Measurements from ENCODE around the gene TTF1. TPM values are rescaled to one million over a fixed set of nuclear protein-coding genes. Genes with fewer than 3 reads are reported as not detected.

TTF1 gene
- total and polyA plus RNA-seq, 2 donors from 2014 or later, result 10.3 to 16.3 TPM

DNA sequence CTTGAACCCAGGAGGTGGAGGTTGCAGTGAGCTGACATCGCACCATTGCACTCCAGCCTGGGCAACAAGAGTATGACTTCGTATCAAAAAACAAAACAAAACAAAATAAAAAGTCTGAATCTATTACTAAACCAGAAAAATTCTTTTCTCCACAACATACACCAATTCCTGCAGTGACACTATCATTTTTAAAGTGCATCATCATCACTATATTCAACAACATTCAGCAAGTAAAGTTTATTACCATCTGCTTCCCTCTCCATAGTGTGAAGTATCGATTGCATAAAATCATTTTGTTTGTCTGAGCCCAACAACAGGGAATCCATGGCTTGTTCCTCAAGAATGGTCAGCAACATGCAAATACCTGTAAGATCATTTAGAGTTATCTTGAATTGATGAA is 72.3 kb downstream of the TTF1 start:
- Histone ChIP-seq H3K4me1 (ENCODE audit: control insufficient read depth in 2 of 3, insufficient read depth in 2 of 3, low read depth in 1 of 3, low read length in 3 of 3) (no peaks in the 10 kb centered on the region), H3K27me3 (ENCODE audit: control insufficient read depth, insufficient read depth, low read length) (no peaks in the 10 kb centered on the region), H3K27ac (ENCODE audit: low read depth in 2 of 2, low read length in 2 of 2) (no peak overlapping the region), H3K9me3 (ENCODE audit: control insufficient read depth in 2 of 3, insufficient read depth in 1 of 3, low read length in 3 of 3) (no peaks in the 10 kb centered on the region), H3K36me3 (ENCODE audit: control insufficient read depth in 2 of 3, insufficient read depth in 3 of 3, low read length in 3 of 3) (peaks cover 23 to 41% (median 35%) of the 10 kb centered on the region in 3 donors), H3K9ac (ENCODE audit: low read length in 3 of 3) (no peak overlapping the region), H3K4me3 (ENCODE audit: low read length in 3 of 3) (no peak overlapping the region)
- no peak for FAIRE-seq
- DNase-seq, result no peak
- intact Hi-C loops (cut with DNase I), result no loop called here
- TF ChIP-seq, protein P1, sequence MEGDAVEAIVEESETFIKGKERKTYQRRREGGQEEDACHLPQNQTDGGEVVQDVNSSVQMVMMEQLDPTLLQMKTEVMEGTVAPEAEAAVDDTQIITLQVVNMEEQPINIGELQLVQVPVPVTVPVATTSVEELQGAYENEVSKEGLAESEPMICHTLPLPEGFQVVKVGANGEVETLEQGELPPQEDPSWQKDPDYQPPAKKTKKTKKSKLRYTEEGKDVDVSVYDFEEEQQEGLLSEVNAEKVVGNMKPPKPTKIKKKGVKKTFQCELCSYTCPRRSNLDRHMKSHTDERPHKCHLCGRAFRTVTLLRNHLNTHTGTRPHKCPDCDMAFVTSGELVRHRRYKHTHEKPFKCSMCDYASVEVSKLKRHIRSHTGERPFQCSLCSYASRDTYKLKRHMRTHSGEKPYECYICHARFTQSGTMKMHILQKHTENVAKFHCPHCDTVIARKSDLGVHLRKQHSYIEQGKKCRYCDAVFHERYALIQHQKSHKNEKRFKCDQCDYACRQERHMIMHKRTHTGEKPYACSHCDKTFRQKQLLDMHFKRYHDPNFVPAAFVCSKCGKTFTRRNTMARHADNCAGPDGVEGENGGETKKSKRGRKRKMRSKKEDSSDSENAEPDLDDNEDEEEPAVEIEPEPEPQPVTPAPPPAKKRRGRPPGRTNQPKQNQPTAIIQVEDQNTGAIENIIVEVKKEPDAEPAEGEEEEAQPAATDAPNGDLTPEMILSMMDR (IDR thresholded peaks at IDR 0.05; ENCODE audit: borderline replicate concordance, extremely low read depth, insufficient read depth), result no peak

DNA sequence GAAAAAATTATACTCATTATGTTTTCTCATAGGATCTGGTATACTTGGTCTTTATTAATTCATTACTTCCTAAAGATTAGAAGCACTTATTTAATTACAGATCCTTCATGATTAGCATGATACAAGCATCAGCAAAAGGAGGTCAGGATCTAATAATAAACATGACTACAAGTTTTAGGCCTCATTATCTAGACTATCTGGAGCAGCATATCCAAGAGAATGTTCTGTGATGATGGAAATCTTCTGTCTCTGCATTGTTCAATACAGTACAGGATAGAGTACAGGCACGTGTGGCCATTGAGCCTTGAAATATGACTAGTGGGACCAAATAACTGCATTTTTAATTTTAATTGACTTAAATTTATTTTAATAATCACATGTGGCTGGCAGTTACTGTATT is 73.1 kb downstream of the TTF1 start:
- Histone ChIP-seq H3K9ac (ENCODE audit: low read length in 3 of 3) (no peak overlapping the region), H3K36me3 (ENCODE audit: control insufficient read depth in 2 of 3, insufficient read depth in 3 of 3, low read length in 3 of 3) (peaks cover 27 to 49% (median 37%) of the 10 kb centered on the region in 3 donors), H3K27me3 (ENCODE audit: control insufficient read depth, insufficient read depth, low read length) (no peaks in the 10 kb centered on the region), H3K9me3 (ENCODE audit: control insufficient read depth in 2 of 3, insufficient read depth in 1 of 3, low read length in 3 of 3) (no peaks in the 10 kb centered on the region), H3K4me3 (ENCODE audit: low read length in 3 of 3) (no peak overlapping the region), H3K27ac (ENCODE audit: low read depth in 2 of 2, low read length in 2 of 2) (no peak overlapping the region), H3K4me1 (ENCODE audit: control insufficient read depth in 2 of 3, insufficient read depth in 2 of 3, low read depth in 1 of 3, low read length in 3 of 3) (no peaks in the 10 kb centered on the region)
- TF ChIP-seq, protein P1 (IDR thresholded peaks at IDR 0.05; ENCODE audit: borderline replicate concordance, extremely low read depth, insufficient read depth), result no peak
- FAIRE-seq (no peak), DNase-seq (no peak)
- intact Hi-C loops (cut with DNase I), result no loop called here

DNA sequence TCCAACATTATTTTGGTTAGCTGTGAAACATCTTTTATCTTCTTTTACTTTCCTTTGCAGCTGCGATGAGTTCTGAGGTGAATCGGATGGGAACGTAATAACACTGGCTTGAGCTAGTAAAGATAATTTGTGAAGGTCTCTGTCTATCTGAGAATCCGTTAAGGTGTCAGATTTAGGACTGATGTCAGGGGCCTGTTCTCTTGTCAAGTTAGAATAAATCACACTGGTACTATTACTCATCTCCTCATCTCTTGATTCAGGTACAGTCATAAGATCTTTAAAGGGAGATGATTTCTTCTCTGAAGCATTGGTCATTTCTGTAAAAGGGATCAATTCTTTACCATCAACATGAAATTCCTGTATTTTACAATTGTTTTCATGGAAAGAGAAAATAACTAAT is 78.1 kb downstream of the TTF1 start:
- DNase-seq, result no peak
- Histone ChIP-seq H3K4me3 (ENCODE audit: low read length in 3 of 3) (no peak overlapping the region), H3K36me3 (ENCODE audit: control insufficient read depth in 2 of 3, insufficient read depth in 3 of 3, low read length in 3 of 3) (peaks cover 25 to 46% (median 26%) of the 10 kb centered on the region in 3 donors), H3K27ac (ENCODE audit: low read depth in 2 of 2, low read length in 2 of 2) (no peak overlapping the region), H3K9me3 (ENCODE audit: control insufficient read depth in 2 of 3, insufficient read depth in 1 of 3, low read length in 3 of 3) (no peaks in the 10 kb centered on the region), H3K27me3 (ENCODE audit: control insufficient read depth, insufficient read depth, low read length) (no peaks in the 10 kb centered on the region), H3K4me1 (ENCODE audit: control insufficient read depth in 2 of 3, insufficient read depth in 2 of 3, low read depth in 1 of 3, low read length in 3 of 3) (no peaks in the 10 kb centered on the region), H3K9ac (ENCODE audit: low read length in 3 of 3) (no peak overlapping the region)
- intact Hi-C loops (cut with DNase I), result no loop called here
- FAIRE-seq, result no peak
- TF ChIP-seq, protein P1 (IDR thresholded peaks at IDR 0.05; ENCODE audit: borderline replicate concordance, extremely low read depth, insufficient read depth), result no peak

DNA sequence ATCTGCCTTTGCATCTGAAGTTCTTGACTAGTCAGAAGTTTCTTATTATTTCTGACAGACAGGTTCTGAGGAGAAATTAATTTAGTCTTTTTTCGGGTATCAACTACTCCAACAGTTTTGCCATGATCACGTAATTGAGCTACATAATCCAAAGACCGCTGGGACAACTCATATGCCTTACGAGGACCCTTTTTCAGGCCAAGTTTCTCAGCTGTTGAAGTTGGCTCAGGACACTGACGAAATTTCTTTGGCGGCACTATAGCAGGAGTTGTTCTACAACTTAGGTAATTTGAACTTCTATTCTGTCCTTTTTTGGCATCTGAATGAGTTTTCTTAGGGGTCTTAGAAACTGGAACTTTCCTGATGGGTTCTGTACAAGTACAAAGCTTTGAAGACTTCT is 79.1 kb downstream of the TTF1 start:
- peaks cover 22 to 45% (median 26%) of the 10 kb centered on the region in 3 donors for H3K36me3 ChIP-seq (ENCODE audit: control insufficient read depth in 2 of 3, insufficient read depth in 3 of 3, low read length in 3 of 3)
- DNase-seq, result no peak
- intact Hi-C loops (cut with DNase I), result no loop called here
- H3K9ac ChIP-seq (ENCODE audit: low read length in 3 of 3), result no peak overlapping the region
- TF ChIP-seq, protein P1 (IDR thresholded peaks at IDR 0.05; ENCODE audit: borderline replicate concordance, extremely low read depth, insufficient read depth), result no peak
- no peaks in the 10 kb centered on the region for H3K27me3 ChIP-seq (ENCODE audit: control insufficient read depth, insufficient read depth, low read length)
- H3K9me3 ChIP-seq (ENCODE audit: control insufficient read depth in 2 of 3, insufficient read depth in 1 of 3, low read length in 3 of 3), result no peaks in the 10 kb centered on the region
- FAIRE-seq, result no peak
- H3K4me3 ChIP-seq (ENCODE audit: low read length in 3 of 3), result no peak overlapping the region
- no peaks in the 10 kb centered on the region for H3K4me1 ChIP-seq (ENCODE audit: control insufficient read depth in 2 of 3, insufficient read depth in 2 of 3, low read depth in 1 of 3, low read length in 3 of 3)
- H3K27ac ChIP-seq (ENCODE audit: low read depth in 2 of 2, low read length in 2 of 2), result no peak overlapping the region
